Spleen (tissue), 11 donors: ENCODE results near the gene SNAP47. TPM values are rescaled to one million over a fixed set of nuclear protein-coding genes. Genes with fewer than 3 reads are reported as not detected.

ENCODE experiments used
- DNase-seq: peaks from one replicate; pipeline ENCODE4 v3.0.0-alpha.2; 2020
- H3K27ac ChIP-seq, 8 donors: fragments of 200-600 bp; sonication (generic) in 7 of 8; 1 replicate in 4 of 8; 2 replicates in 4 of 8; pipeline versions ENCODE4 v1.5.0 to v1.8.0; 2016 to 2021; ENCODE audit warnings: inconsistent platforms in 4 of 8, mild to moderate bottlenecking in 4 of 8, moderate library complexity in 1 of 8
- H3K27me3 ChIP-seq, 7 donors: fragments of 200-600 bp; sonication (generic) in 6 of 7; replicated peaks in 1 of 7; 1 replicate in 4 of 7; 2 replicates in 3 of 7; pipeline versions ENCODE4 v1.5.0 to v1.8.0; 2016 to 2021; ENCODE audit warnings: inconsistent platforms in 3 of 7, mild to moderate bottlenecking in 1 of 7
- H3K36me3 ChIP-seq, 6 donors: fragments of 200-600 bp; sonication (generic) in 5 of 6; 1 replicate in 4 of 6; 2 replicates in 2 of 6; pipeline versions ENCODE4 v1.5.0 to v1.8.0; 2016 to 2021; ENCODE audit warnings: inconsistent platforms in 2 of 6
- H3K4me1 ChIP-seq, 6 donors: fragments of 200-600 bp; sonication (generic) in 5 of 6; 1 replicate in 3 of 6; 2 replicates in 3 of 6; pipeline versions ENCODE4 v1.5.0 to v1.8.0; 2016 to 2021; ENCODE audit warnings: inconsistent platforms in 3 of 6
- H3K4me3 ChIP-seq, 8 donors: fragments of 200-600 bp; sonication (generic) in 7 of 8; 1 replicate in 4 of 8; 2 replicates in 4 of 8; pipeline versions ENCODE4 v1.5.0 to v1.8.0; 2016 to 2021; ENCODE audit warnings: inconsistent platforms in 4 of 8, mild to moderate bottlenecking in 4 of 8, moderate library complexity in 2 of 8
- H3K9me3 ChIP-seq, 8 donors: fragments of 200-600 bp; sonication (generic) in 7 of 8; 1 replicate in 4 of 8; 2 replicates in 4 of 8; pipeline versions ENCODE4 v1.5.0 to v1.8.0; 2016 to 2021; ENCODE audit warnings: inconsistent platforms in 4 of 8
- CTCF ChIP-seq, 11 experiments: fragments of 200-600 bp in 7 of 11; fragments of 450-650 bp in 4 of 11; sonication (generic) in 4 of 11; IDR thresholded peaks in 8 of 11; conservative IDR thresholded peaks in 3 of 11; 1 replicate in 7 of 11; 2 replicates in 4 of 11; pipeline versions ENCODE4 v1.4.0 to v1.8.0; 2016 to 2021; ENCODE audit warnings: antibody characterized with exemption in 11 of 11, inconsistent platforms in 4 of 11, mild to moderate bottlenecking in 1 of 11
- POLR2A ChIP-seq, 3 donors: fragments of 450-650 bp; IDR thresholded peaks; one replicate each; pipeline ENCODE4 v1.5.1; 2017; ENCODE audit warnings: antibody characterized with exemption in 3 of 3, mild to moderate bottlenecking in 1 of 3
- POLR2AphosphoS5 ChIP-seq, 3 donors: sonication (generic); formaldehyde crosslinking; IDR thresholded peaks; one replicate each; pipeline ENCODE4 v1.5.1; 2017; ENCODE audit warnings: antibody characterized with exemption in 3 of 3
- whole genome bisulfite sequencing, 5 donors: extraction: QIAGEN DNeasy Blood & Tissue Kit in 3 of 5; methylation state at CpG; one replicate each; pipeline versions ENCODE4 v1.1.5 to v1.1.7; 2013 to 2018; 5-methylcytosine and 5-hydroxymethylcytosine counted together
- intact Hi-C: fragments of 100-400 bp; cut with DNase I; formaldehyde crosslinking; loops from one replicate; pipeline ENCODE4 v1.15.0; 2023; ENCODE audit warnings: low total_unique reads
- polyA plus RNA-seq, 3 donors: library from polyadenylated mRNA; stranded (reverse); fragments of 200-250 nt; gene quantifications; one replicate each; pipeline ENCODE4 v1.2.1, GENCODE V29; 2013
- total RNA-seq, 7 donors: library from RNA; depleted of rRNA in 3 of 7; stranded (reverse); fragments of >200 nt in 3 of 7; fragmentation: NEBNext Ultra II Directional in 4 of 7; extraction: Animal tissue kit (Norgen Biotek cat#: 25700) in 4 of 7; gene quantifications; one replicate each; pipeline versions ENCODE4 v1.1.0 to v1.2.1, GENCODE V29; 2016 to 2021
- donor health status: healthy with polysubstance abuse.
- donor health status: DM: no; HTN: no; CAD: no; lungs with moderate emphysema.
- donor health status: DM: no; HTN: no; CAD: no.
- donor health status: Bipolar disorder and iron deficiency.
- donor health status: healthy.
- donor health status: DM: no; HTN: no; CAD: no.
- donor health status: DM: yes; HTN: yes; CAD: no.

Gene SNAP47
- total and polyA plus RNA-seq, 10 donors: 10.0 to 42.7 (median 22.1) TPM

- DNase-seq: no peak
- Histone ChIP-seq H3K4me1 (peaks cover 0 to 12% (median 1%) of the 10 kb centered on the region in 6 donors), H3K36me3 (no peaks in the 10 kb centered on the region), H3K9me3 (no peaks in the 10 kb centered on the region), H3K27ac (no peak overlapping the region), H3K27me3 (peaks cover 0 to 6% (median 0%) of the 10 kb centered on the region in 7 donors), H3K4me3 (no peak overlapping the region)
- intact Hi-C loops: no loop called here
- WGBS, 5 donors: 73 to 87% (median 75%) methylated on average over 6 to 12 of the region's 12 CpGs
- TF ChIP-seq POLR2AphosphoS5 (IDR thresholded peaks at IDR 0.05) (no peak), CTCF (IDR thresholded peaks at IDR 0.05 in 8 of 11, conservative IDR thresholded peaks at IDR 0.05 in 3 of 11) (no peak), POLR2A (IDR thresholded peaks at IDR 0.05) (no peak)
These were observed 58.9 kb downstream of the SNAP47 start for GRCh38 chr1:227793948-227794816.

DNA sequence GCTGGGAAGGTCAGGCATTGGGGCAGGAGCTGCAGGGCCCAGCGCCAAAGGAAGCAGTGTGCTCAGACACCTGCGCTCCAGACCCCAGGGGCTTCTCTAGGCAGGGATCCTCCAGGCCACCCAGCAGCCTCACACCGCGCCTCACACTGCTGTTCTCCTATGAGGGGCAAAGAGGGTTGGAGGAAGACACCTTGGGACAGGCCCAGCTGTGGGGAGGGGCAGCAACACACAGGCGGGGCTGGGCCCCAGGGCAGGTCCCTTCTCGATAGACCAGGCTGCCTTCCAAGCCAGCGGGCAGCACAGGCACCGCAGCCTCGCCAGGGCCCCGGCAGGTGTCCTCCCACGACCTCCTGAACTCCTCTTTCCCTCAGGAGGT is 59.6 kb downstream of the SNAP47 start:
- Histone ChIP-seq H3K4me3 (no peak overlapping the region), H3K36me3 (no peaks in the 10 kb centered on the region), H3K27ac (no peak overlapping the region), H3K4me1 (peaks cover 0 to 8% (median 0%) of the 10 kb centered on the region in 6 donors), H3K27me3 (peaks cover 0 to 5% (median 0%) of the 10 kb centered on the region in 7 donors), H3K9me3 (no peaks in the 10 kb centered on the region)
- intact Hi-C loops: no loop called here
- no peak for DNase-seq
- 69 to 83% (median 76%) methylated on average over 8 to 11 of the region's 11 CpGs for WGBS, 5 donors
- no peak for TF ChIP-seq CTCF (IDR thresholded peaks at IDR 0.05 in 8 of 11, conservative IDR thresholded peaks at IDR 0.05 in 3 of 11)
- TF ChIP-seq POLR2A (IDR thresholded peaks at IDR 0.05): no peak
- TF ChIP-seq POLR2AphosphoS5 (IDR thresholded peaks at IDR 0.05): no peak

DNA sequence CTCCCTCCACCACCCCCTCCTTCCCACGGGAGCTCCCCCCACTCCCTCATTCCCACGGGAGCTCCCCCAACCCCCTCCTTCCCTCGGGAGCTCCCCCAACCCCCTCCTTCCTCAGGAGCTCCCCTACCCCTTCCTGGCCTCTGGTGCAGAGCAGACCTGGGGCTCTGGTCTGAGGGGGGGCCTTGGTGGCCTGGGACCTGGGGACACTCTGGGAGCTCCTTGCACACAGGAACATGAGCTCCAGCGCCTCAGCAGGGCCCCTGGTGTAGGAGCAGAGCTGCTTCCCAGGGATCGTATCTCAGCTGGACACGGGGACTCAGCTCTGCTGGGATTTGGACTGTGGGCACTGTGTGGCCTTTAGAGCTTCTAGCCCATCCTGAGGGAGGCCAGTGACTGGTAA is 60.5 kb downstream of the SNAP47 start:
- intact Hi-C loops: no loop called here
- H3K4me1 ChIP-seq: peaks cover 0 to 8% (median 0%) of the 10 kb centered on the region in 6 donors
- WGBS, 5 donors: 52 to 70% (median 59%) methylated on average over 4 to 6 of the region's 6 CpGs
- H3K27ac ChIP-seq: no peak overlapping the region
- H3K27me3 ChIP-seq: peaks cover 0 to 5% (median 0%) of the 10 kb centered on the region in 7 donors
- no peak overlapping the region for H3K4me3 ChIP-seq
- DNase-seq: no peak
- TF ChIP-seq CTCF (IDR thresholded peaks at IDR 0.05 in 8 of 11, conservative IDR thresholded peaks at IDR 0.05 in 3 of 11) (no peak), POLR2AphosphoS5 (IDR thresholded peaks at IDR 0.05) (no peak)
- no peaks in the 10 kb centered on the region for H3K9me3 ChIP-seq
- H3K36me3 ChIP-seq: no peaks in the 10 kb centered on the region

GRCh38 chr1:227796359-227796915 is 61.2 kb downstream of the SNAP47 start:
- WGBS, 5 donors: 70 to 93% (median 86%) methylated on average over 2 to 5 of the region's 5 CpGs
- DNase-seq: no peak
- H3K27me3 ChIP-seq: peaks cover 0 to 5% (median 0%) of the 10 kb centered on the region in 7 donors
- peaks cover 0 to 8% (median 0%) of the 10 kb centered on the region in 6 donors for H3K4me1 ChIP-seq
- no peak overlapping the region for H3K27ac ChIP-seq
- TF ChIP-seq POLR2AphosphoS5 (IDR thresholded peaks at IDR 0.05): no peak
- TF ChIP-seq CTCF (IDR thresholded peaks at IDR 0.05 in 8 of 11, conservative IDR thresholded peaks at IDR 0.05 in 3 of 11): no peak
- no peak for TF ChIP-seq POLR2A (IDR thresholded peaks at IDR 0.05)
- no peaks in the 10 kb centered on the region for H3K9me3 ChIP-seq
- no peak overlapping the region for H3K4me3 ChIP-seq
- intact Hi-C loops: no loop called here
- no peaks in the 10 kb centered on the region for H3K36me3 ChIP-seq
